HepG2 (cell line): ENCODE measurements around the gene SERPINB6. TPM values are rescaled to one million over a fixed set of nuclear protein-coding genes. Genes with fewer than 3 reads are reported as not detected.
A peak's percentile ranks its signal among the peaks of the same experiment; 100 is the strongest.

Experiments
- ATF4 ChIP-seq, 2 experiments: fragments of 450-650 bp in 1 of 2; sonication (generic) in 1 of 2; formaldehyde crosslinking; IDR thresholded peaks; 2 replicates each; pipeline versions ENCODE4 v1.5.0 to v1.8.0; 2020 to 2022; ENCODE audit warnings: mild to moderate bottlenecking in 1 of 2, missing genetic modification reagents in 1 of 2
- CREBL2 ChIP-seq: sonication (generic); formaldehyde crosslinking; IDR thresholded peaks from 2 replicates; pipeline ENCODE4 v1.8.1; 2023; ENCODE audit warnings: missing genetic modification reagents, mild to moderate bottlenecking, borderline replicate concordance
- FOXC1 ChIP-seq: sonication (generic); formaldehyde crosslinking; IDR thresholded peaks from 2 replicates; pipeline ENCODE4 v1.8.0; 2022; ENCODE audit warnings: mild to moderate bottlenecking, missing genetic modification reagents, borderline replicate concordance
- FOXP1 ChIP-seq, 2 experiments: fragments of 450-650 bp in 1 of 2; IDR thresholded peaks; 2 replicates each; pipeline ENCODE4 v1.6.1; 2017 to 2018; ENCODE audit warnings: antibody characterized with exemption in 1 of 2
- GATAD1 ChIP-seq: IDR thresholded peaks from 2 replicates; pipeline ENCODE4 v1.6.1; 2016; ENCODE audit warnings: missing genetic modification reagents, missing compliant biosample characterization
- HMG20B ChIP-seq: conservative IDR thresholded peaks from 2 replicates; pipeline ENCODE4 v1.6.1; 2016; ENCODE audit warnings: missing genetic modification reagents, missing compliant biosample characterization
- KDM6A ChIP-seq: IDR thresholded peaks from 2 replicates; pipeline ENCODE4 v1.6.1; 2016; ENCODE audit warnings: low read depth
- KMT2A ChIP-seq: sonication (generic); formaldehyde crosslinking; IDR thresholded peaks from 2 replicates; pipeline ENCODE4 v1.4.0; 2020; ENCODE audit warnings: missing genetic modification reagents
- NCOA2 ChIP-seq: sonication (generic); formaldehyde crosslinking; IDR thresholded peaks from 2 replicates; pipeline ENCODE4 v1.8.0; 2022; ENCODE audit warnings: inconsistent platforms
- NFKB2 ChIP-seq: sonication (generic); formaldehyde crosslinking; IDR thresholded peaks from 2 replicates; pipeline ENCODE4 v1.4.0; 2020; ENCODE audit warnings: missing genetic modification reagents, borderline replicate concordance
- NRL ChIP-seq: sonication (generic); formaldehyde crosslinking; IDR thresholded peaks from 2 replicates; pipeline ENCODE4 v1.5.0; 2020; ENCODE audit warnings: missing genetic modification reagents, mild to moderate bottlenecking, moderate library complexity, borderline replicate concordance
- RFX5 ChIP-seq: IDR thresholded peaks from 2 replicates; pipeline ENCODE4 v1.6.1; 2011; ENCODE audit warnings: low read depth, low read length, improper control_type of control experiment
- XRCC5 ChIP-seq: fragments of 200-400 bp; formaldehyde crosslinking; optimal IDR thresholded peaks from 2 replicates; pipeline ENCODE3; 2017; ENCODE audit warnings: mild to moderate bottlenecking, low read length
- ZC3H13 ChIP-seq: sonication (generic); formaldehyde crosslinking; IDR thresholded peaks from 2 replicates; pipeline ENCODE4 v1.8.1; 2023; ENCODE audit warnings: mild to moderate bottlenecking, missing genetic modification reagents, moderate library complexity
- ZFP90 ChIP-seq: sonication (generic); formaldehyde crosslinking; IDR thresholded peaks from 2 replicates; pipeline ENCODE4 v1.8.0; 2022; ENCODE audit warnings: missing genetic modification reagents, mild to moderate bottlenecking, inconsistent platforms, borderline replicate concordance
- ZMYM2 ChIP-seq: sonication (generic); formaldehyde crosslinking; IDR thresholded peaks from 2 replicates; pipeline ENCODE4 v1.8.0; 2022; ENCODE audit warnings: mild to moderate bottlenecking, missing genetic modification reagents
- ZNF292 ChIP-seq: sonication (generic); formaldehyde crosslinking; IDR thresholded peaks from 2 replicates; pipeline ENCODE4 v1.8.1; 2022; ENCODE audit warnings: mild to moderate bottlenecking, low read depth, missing genetic modification reagents, borderline replicate concordance
- ZNF607 ChIP-seq: sonication (generic); formaldehyde crosslinking; IDR thresholded peaks from 2 replicates; pipeline ENCODE4 v1.5.1; 2020; ENCODE audit warnings: missing genetic modification reagents, mild to moderate bottlenecking, borderline replicate concordance
- ZNF672 ChIP-seq: sonication (generic); formaldehyde crosslinking; IDR thresholded peaks from 2 replicates; pipeline ENCODE4 v1.8.1; 2022; ENCODE audit warnings: missing genetic modification reagents
- ZNF746 ChIP-seq: sonication (generic); formaldehyde crosslinking; IDR thresholded peaks from 2 replicates; pipeline ENCODE4 v1.8.0; 2022; ENCODE audit warnings: mild to moderate bottlenecking, missing genetic modification reagents
- ZSCAN21 ChIP-seq: sonication (generic); formaldehyde crosslinking; IDR thresholded peaks from 2 replicates; pipeline ENCODE4 v1.8.0; 2022; ENCODE audit warnings: mild to moderate bottlenecking, missing genetic modification reagents, moderate library complexity, borderline replicate concordance
- ZUFSP ChIP-seq: sonication (generic); formaldehyde crosslinking; IDR thresholded peaks from 2 replicates; pipeline ENCODE4 v1.9.0; 2021; ENCODE audit warnings: missing genetic modification reagents, mild to moderate bottlenecking, borderline replicate concordance
- polyA plus RNA-seq, 8 experiments: library from polyadenylated mRNA; depleted of rRNA in 3 of 8; stranded (reverse) in 7 of 8; unstranded in 1 of 8; fragments of >200 nt; fragmentation: Illumina TruSeq in 4 of 8; extraction: Trizol in 4 of 8; gene quantifications; 2 replicates each; pipeline versions ENCODE4 v1.2.1 to v1.2.3, GENCODE V29; 2011 to 2016; ENCODE audit warnings: low read depth in 4 of 8, missing spikeins in 1 of 8, mixed read lengths in 1 of 8; ENCODE audit not compliant: insufficient read depth in 1 of 8
- total RNA-seq, 5 experiments: library from RNA; depleted of rRNA; stranded (reverse); fragments of >200 nt; fragmentation: Illumina TruSeq; extraction: Trizol; gene quantifications; 2 replicates each; pipeline ENCODE4 v1.2.3, GENCODE V29; 2016; ENCODE audit warnings: low read depth in 1 of 5

SERPINB6 gene
- total and polyA plus RNA-seq, 2 of the 13 experiments (the other 11 are each of a cell fraction or from before 2014, with no cell fraction given): 38.2 to 61.3 TPM

- TF ChIP-seq ZC3H13 (0 out of 2 replicates have a peak, but pooled peaks have one; percentile 2), ZMYM2 (CRISPR knock-in tag) (peak; percentile 94), GATAD1 (CRISPR knock-in tag) (peak; percentile 44), ZFP90 (CRISPR knock-in tag) (peak; percentile 85), ZSCAN21 (CRISPR knock-in tag) (peak; percentile 63), ZNF607 (no peak; the same call in 1 of the 2 replicates), RFX5 (no peak), NRL (0 out of 2 replicates have a peak, but pooled peaks have one; percentile 52), KDM6A (CRISPR knock-in tag) (peak; percentile 86), CREBL2 (no peak), ZNF292 (CRISPR knock-in tag) (no peak), ZUFSP (no peak), NCOA2 (CRISPR knock-in tag) (peak; percentile 72), FOXP1 (IDR thresholded peaks at IDR 0.05) (no peak), FOXP1 (CRISPR knock-in tag; IDR thresholded peaks at IDR 0.05) (peak; percentile 58), ZNF746 (CRISPR knock-in tag) (peak; percentile 87), FOXC1 (CRISPR knock-in tag) (no peak; the same call in none of the 2 replicates), KMT2A (CRISPR knock-in tag) (no peak), HMG20B (CRISPR knock-in tag) (peak; percentile 70; the same call in 1 of the 2 replicates), ZNF672 (CRISPR knock-in tag) (no peak; the same call in 1 of the 2 replicates), ATF4 (CRISPR knock-in tag; IDR thresholded peaks at IDR 0.05) (peak in 1 of 2 experiments; percentile 77; a peak in 2 of 4 replicates), XRCC5 (peak; percentile 20), NFKB2 (CRISPR knock-in tag) (0 out of 2 replicates have a peak, but pooled peaks have one; percentile 19)
Measured at GRCh38 chr6:2998998-2999617, 27.7 kb upstream of the SERPINB6 start (continued).
